ENCODE measurements around the gene PUM1.

Gene PUM1

GRCh38 chr1:30929135-30929889 is 136.2 kb downstream of the PUM1 start:
- no peak for DNase-seq (ENCODE audit: low read depth)

DNA sequence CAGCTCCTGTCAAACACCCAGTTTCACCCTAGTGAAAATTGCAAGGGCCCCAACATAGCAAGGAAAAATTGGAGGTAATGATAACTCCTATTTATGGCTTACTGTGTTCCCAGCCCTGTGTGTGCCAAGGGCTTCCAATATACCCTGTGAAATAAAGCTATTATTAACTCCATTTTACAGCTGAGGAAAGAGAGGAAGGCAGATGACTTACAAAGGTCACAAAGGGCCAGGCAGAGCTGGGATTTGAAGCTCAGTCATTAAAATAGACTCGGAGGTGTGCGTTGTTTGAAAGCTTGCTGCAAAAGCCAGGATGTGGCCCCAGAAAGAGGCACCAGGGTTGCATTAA is 136.8 kb downstream of the PUM1 start:
- DNase-seq (ENCODE audit: low read depth): no peak

DNA sequence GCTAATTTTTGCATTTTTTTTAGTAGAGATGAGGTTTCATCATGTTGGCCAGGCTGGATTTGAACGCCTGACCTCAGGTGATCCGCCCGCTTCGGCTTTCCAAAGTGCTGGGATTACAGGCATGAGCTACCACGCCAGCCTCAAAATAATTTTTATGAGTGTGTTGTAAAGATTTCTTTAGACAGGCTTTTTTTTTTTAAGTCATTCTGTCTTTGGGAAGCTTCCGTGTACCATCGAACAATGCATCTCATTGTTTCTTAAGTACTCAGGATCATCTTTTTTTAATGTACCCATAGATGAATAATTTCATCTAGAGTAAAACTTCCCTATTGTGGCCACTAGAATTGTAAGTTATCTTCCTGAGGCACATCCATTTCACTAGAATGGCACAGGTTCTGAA is 137.3 kb downstream of the PUM1 start:
- DNase-seq (ENCODE audit: low read depth): no peak

GRCh38 chr1:30927448-30927847 is 138.1 kb downstream of the PUM1 start:
- DNase-seq (ENCODE audit: low read depth): no peak

DNA sequence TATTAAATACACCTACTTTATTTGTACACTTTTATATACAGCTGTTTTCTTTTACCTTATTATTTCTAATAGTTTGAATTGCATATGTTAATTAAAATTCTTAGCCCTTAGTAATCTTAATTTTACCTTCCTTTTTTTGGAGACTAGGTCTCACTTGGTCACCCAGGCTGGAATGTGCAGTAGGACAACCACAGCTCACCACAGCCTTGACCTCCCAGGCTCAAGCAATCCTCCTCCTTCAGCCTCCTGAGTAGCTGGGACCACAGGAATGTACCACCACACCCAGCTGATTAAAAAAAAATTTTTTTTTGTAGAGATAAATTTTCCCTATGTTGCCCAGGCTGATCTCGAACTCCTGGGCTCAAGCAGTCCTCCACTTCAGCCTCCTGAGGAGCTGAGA is 141.9 kb downstream of the PUM1 start:
- DNase-seq (ENCODE audit: low read depth): no peak

GRCh38 chr1:30920827-30921226 is 144.7 kb downstream of the PUM1 start:
- no peak for DNase-seq (ENCODE audit: low read depth)

GRCh38 chr1:30919025-30919881 is 146.3 kb downstream of the PUM1 start:
- no peak for DNase-seq (ENCODE audit: low read depth)

GRCh38 chr1:30916296-30916695 is 149.2 kb downstream of the PUM1 start:
- no peak for DNase-seq (ENCODE audit: low read depth)

GRCh38 chr1:30915491-30916230 is 149.9 kb downstream of the PUM1 start:
- no peak for DNase-seq (ENCODE audit: low read depth)

DNA sequence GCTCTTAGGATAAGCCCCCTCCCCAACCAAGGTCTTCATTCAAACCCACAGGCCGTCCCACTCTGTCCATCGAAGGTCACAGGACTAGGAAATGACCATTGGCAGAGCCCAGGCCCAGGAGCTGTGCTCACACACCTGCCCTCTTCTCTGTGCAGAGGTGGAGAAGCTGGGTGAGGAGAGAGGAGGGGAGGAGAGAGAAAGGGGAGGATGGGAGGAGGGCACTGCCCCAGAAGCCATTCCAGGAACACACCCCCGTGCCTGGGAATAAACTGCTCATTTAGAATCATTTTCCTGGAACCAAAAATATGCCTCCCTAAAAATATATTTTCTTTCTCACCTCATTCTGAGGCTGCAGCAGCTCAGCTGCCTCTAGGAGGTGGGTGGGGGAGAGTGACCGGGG is 150.6 kb downstream of the PUM1 start:
- no peak for DNase-seq (ENCODE audit: low read depth)

- no peak for DNase-seq (ENCODE audit: low read depth)
Observed at GRCh38 chr1:30914587-30914922, 151.0 kb downstream of the PUM1 start.

- DNase-seq (ENCODE audit: low read depth): no peak
Observed at GRCh38 chr1:30912913-30913652, 152.4 kb downstream of the PUM1 start.

DNA sequence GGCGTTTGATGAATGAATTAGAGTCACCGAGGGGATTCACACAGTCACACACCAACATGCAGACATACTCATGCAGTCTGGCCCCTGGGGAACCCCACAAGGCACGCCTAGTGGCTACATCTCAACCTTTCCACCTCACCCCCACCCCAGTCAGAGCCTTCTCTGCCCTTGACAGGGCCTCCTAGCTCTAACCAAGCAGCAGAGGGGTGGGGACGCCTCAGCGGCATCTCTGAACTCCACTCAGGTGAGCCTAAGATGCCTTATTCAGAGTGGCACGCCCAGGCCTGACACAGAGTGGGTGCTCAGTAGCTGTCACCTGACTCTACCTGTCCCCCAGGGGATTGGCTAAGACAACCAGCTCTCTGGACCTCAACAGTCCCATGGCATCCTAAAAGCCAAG is 153.3 kb downstream of the PUM1 start:
- DNase-seq (ENCODE audit: low read depth): no peak

GRCh38 chr1:30911059-30911954 is 154.2 kb downstream of the PUM1 start:
- DNase-seq (ENCODE audit: low read depth): no peak

- no peak for DNase-seq (ENCODE audit: low read depth)
Observed at GRCh38 chr1:30909365-30910068, 156.0 kb downstream of the PUM1 start.

GRCh38 chr1:30908696-30909364 is 156.7 kb downstream of the PUM1 start, which contains the start of gene SDC3:
Gene SDC3, minus strand, starts transcription at chr1:30908758. Its CDS starts 172 bp downstream, at chr1:30908586.
- no peak for DNase-seq (ENCODE audit: low read depth)

DNA sequence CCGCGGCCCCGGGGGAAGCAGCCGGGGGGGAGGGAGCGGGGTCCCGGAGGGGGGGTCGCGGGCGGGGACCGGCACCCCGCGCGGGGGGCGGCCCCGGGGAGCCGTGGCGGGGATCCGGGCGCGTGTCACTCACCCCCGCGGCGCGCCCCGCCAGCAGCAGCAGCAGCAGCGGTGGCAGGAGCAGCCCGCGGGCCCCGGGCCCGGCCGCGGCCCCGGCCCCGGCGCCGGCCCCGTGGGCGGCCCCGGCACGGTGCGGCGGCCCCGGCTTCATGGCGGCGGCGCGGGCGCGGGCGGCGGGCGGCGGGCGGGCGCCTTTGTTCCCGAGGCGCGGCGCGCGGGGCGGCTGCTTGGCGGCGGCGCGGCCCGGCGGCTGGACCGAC is 157.2 kb downstream of the PUM1 start:
- no peak for DNase-seq (ENCODE audit: low read depth)

GRCh38 chr1:30907481-30908315 is 157.8 kb downstream of the PUM1 start:
- DNase-seq (ENCODE audit: low read depth): no peak
